GM21529 (cell line): Measurements from ENCODE around the gene KCTD17.

ENCODE experiments used
- ATAC-seq: cut with Tn5 transposase; IDR thresholded peaks from one replicate; pipeline ENCODE4 v1.9.1; 2021; ENCODE audit not compliant: unreplicated experiment

The KCTD17 gene

DNA sequence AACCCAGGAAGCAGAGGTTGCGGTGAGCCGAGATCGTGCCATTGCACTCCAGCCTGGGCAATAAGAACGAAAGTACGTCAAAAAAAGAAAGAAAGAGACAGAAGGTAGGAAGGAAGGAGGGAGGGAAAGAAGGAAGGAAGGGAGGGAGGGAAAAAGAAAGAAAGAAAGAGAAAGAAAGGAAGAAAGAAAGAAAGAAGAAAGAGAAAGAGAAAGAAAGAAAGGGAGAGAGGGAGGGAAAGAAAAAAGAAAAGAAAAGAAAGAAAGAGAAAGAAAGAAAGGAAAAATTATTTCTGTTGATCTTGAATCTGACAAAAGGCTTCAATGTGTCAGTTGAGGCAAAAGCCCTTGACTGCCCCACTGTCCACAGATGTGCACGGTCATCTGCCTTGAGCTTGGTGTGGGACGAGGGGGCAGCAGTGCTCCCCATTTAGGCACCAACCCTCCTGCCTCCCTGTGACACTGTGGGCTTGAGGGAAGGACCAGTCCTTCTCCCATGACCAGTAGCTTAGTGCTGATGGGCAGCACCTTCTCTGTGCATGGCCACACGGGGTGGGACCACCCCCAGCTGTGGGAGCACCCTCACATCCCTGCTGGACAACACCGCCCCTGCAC is 24.4 kb downstream of the KCTD17 start:
- no peak for ATAC-seq

DNA sequence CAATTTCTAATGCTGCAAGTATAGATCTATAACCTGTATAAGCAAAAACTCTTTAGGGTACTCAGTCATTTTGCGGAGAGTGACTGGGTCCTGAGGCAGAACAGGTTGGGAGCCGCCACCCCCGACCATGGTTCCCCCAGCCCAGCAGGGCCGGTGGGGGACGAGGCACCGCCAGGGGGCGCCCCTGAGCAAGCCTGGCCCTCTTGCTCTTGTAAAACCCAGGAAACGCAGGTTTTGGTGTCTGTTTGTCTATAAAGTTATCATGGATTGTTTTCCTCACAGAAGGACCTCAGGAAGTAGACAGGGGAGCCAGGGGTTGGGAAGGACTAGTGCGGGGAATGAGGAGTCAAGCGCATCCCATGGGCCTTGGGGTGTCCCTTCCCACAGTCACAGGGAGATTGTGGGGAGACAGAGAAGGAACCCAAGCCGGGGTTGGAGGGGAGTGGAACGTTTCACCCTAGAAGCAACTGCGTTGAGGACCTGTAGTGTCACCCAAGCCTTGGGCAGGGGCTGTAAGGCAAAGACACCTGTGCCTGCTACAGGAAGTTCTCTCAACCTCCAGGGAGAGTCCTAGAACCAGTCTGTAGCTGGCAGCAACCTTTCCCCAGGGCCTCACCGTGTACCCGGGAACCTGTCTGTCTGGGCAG is 26.4 kb downstream of the KCTD17 start:
- no peak for ATAC-seq

DNA sequence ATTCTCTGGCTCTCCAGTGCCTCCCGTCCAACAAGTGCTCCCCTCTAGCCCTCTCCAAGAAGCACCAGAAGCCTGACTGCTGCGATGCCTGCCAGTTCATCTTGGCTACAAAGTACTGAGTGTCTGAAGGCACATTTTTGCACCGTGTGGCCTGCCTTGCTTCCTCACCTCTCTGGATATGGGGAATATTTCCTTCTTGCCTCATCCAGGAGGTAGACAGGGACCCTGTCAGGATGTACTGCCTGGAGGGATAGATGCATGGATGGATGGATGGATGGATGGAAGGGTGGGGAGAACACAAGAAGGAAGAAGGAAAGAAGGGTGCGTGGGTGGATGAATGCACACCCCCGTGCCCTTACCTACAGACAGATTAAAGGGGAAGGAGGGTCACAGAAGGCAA is 27.6 kb downstream of the KCTD17 start:
- ATAC-seq, result no peak

DNA sequence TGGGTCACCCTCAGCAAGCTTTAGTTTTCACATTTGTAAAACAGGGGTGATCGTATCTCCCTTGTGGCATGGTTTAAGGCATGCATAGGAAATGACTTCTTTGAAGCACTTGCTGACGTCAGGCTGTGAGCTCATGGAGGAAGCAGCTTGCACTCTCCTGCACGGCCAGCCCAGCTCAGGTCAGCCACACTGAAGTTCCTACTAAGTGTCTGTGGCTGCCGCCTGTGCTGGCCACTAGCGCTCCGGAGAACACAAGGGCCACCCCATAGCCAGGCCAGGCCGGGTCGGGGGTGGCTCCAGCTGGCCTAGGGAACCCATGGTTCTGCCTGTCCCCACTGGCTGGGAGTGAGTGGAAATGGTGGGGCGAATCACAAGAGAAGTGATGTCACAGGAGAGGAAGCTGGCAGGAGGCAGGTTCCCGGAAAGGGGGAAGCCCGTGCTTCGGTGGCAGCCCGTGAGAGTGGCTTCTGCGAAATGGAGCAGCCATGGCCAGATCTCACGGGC is 28.2 kb downstream of the KCTD17 start:
- ATAC-seq, result no peak

DNA sequence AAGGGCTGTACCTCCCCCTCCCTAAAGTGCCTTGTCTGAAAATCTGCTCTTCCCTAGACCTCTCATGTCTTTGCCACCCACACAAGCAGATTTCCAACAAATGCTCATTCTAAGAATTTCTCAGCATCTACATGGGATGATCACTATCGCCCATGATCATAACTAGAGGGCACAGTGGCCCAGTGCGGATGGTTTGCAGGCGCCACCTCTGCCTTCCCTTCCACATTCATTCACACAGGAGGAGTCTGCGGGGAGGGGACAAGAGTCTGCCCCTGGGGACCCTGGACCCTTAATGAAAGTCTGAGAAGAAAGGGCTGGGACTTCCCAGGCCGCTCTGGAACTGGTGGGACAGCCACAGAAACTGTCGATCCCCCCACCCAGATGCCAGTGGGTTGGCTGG is 28.9 kb downstream of the KCTD17 start:
- ATAC-seq, result no peak

DNA sequence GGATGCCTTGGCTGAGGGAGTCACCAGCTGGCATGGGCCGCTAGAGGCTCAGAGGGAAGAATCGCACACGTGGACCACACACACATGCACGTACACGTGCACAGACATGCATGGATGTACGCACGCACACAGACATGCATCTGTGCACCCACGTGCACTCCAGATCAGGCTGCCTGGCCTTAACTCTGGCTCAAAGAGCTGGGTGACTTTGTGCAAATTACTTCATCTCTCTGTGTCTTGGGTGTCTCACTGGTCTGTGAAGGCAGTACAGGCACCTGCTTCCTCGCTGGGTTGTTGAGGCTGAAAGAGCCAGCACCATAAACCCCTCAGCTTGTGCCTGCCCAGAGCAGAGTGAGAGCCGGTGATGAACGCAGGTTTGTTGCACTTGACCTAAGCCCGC is 29.3 kb downstream of the KCTD17 start:
- no peak for ATAC-seq

DNA sequence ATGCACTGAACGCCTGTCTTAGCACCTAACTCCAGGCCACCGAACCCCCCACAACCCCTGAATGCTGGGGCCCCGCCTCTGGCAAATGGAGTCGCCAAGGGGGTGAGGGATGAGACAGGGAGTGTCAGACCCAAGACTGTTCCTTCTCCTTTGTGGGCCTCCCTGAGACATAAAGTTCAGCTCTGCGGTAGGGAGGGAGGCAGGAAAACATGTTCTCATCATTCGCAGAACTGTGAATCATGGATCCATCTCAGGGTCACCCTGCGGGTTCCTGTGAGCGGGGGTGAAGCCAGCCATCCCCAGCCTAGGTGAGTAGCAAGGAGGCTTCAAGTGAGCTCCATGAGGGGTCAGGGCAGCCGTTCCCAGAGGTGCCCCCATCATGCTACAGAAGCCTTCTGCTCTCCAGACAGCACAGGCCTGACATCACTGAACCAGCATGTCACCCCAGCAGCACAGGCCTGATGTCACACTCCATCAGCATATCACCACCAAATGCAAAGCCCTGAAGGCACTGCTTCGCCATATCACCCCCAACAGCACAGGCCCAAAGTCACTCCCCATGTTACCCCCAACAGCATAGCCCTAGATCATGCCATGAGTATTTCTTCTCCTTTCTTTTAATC is 30.8 kb downstream of the KCTD17 start:
- ATAC-seq, result no peak

DNA sequence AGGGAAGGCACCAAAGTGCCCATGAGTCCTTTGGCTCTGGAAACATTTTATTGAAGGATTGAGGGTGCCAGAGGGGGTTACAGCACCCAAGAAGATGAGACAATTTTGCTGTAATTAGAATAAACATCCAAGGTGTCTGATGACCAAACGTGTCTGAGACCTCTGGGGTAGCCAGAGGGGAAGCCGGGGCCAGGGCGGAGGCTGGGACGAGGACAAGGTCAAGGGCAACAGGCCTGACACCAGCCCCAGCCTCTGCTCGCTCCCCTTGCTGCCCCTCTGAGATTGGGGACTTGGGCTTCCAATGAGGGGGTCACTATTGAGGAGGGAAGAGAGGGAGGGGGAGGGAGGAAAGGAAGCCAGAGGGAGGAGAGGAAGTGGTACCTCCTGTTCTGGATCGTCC is 32.4 kb downstream of the KCTD17 start:
- ATAC-seq, result no peak

DNA sequence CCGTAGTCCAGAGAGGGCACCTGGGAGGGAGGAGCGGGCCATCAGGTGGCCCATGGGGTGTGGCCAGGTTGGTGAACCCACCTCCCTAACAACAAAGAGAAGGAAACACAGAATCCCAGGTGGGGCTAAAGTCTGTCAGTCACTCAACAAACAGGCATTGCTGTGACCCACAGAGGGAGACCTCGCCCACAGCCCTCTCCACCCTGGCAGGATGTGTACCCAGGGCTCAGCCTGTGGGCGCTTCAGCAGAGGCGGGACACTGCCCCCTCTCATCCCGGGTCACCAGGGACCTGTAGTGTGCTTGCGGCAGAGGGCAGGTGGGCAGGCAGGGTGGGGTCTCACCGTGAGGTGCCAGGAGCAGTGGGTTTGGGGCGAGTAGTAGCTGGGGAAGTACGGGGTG is 32.8 kb downstream of the KCTD17 start:
- ATAC-seq, result no peak

DNA sequence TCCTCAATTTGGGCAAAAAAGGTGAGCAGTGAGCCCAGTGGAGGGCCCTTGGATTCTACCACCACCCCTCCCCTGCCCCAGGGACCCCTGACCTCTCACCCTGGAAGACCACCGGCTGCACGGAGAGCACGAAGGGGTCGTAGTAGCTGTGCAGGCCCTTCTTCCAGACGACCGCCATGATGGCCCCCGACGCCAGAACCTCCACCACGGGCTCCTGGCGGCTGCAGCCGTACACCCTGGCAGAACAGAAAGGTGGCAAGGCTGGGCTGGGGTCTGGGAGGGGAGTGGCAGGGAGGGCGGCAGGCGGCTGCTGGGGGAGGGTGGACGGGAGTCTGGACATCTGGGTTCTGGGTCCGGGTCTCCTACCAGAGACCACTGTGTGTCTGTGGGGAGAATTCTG is 34.6 kb downstream of the KCTD17 start:
- no peak for ATAC-seq

DNA sequence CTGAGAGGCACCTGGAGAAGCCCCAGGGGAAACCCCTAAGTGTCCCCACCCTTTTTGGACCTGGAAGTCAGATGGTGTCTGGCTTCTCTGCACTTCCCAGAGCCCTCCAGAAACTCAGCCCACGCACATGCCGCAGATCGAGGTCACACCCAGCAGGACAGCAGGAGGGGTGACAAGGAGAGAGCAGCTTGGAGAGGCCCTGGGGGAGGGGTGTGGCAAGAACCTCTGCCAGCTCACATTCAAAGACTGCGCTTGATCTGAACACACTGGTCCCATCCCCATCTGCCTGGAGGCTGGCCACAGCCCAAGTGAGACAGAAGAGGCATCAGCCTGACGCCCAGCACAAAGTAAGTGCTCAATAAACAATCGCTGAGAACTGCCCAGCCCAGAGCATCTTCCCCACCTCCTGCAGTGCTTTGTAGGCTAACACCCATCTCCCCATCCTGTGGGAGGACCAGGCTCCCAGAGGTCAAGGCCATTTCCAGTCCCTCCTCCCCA is 36.6 kb downstream of the KCTD17 start:
- ATAC-seq, result no peak

DNA sequence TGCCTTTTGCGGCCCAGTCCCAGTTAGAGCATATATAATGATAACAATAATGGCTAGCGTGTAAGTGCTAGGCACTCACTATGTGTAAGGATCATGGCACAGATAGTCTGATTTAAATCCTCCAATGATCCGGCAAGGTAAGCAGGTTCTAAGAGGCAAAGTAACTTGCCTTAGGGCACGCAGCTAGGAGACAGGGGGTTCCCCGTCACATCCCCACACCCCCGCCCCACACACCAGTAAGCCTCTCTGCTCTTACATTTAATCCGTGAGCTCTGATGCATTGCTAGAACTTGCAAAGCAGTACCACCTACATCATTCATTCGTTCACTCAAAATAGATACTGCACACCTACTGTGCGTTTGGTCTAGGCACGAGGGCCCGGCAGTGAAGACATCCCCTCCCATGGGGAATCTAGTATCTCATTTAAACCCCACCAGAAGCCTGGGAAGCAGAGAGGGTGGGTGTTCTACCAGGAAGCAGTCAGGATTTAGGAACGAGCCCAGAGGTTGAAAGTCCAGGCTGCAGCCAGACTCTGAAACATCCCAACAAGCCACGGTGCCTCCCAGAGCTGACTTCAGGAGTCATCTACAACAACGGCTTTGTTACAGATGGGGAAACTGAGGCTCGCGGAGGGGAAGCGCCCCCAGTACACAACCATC is 37.3 kb downstream of the KCTD17 start:
- ATAC-seq, result no peak

DNA sequence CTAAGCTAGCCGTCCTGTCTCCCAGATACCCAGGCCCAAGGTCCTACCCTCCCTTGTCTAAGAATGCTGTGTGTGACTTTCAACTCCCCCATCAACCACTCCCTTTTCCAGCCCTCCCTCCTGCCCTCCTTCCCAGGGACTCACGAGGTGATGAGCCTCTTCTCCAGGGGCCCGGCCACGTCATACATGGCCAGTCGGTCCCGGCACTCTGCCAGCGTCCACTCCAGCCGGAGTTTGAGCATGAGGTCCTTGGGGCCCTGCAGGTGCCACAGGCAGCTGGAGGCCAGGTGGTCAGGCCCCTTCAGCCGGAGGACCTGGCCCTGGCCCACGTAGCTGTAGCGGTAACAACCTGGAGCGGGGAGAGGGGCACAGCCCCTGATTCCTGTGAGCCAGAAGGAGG is 37.9 kb downstream of the KCTD17 start:
- ATAC-seq, result no peak

DNA sequence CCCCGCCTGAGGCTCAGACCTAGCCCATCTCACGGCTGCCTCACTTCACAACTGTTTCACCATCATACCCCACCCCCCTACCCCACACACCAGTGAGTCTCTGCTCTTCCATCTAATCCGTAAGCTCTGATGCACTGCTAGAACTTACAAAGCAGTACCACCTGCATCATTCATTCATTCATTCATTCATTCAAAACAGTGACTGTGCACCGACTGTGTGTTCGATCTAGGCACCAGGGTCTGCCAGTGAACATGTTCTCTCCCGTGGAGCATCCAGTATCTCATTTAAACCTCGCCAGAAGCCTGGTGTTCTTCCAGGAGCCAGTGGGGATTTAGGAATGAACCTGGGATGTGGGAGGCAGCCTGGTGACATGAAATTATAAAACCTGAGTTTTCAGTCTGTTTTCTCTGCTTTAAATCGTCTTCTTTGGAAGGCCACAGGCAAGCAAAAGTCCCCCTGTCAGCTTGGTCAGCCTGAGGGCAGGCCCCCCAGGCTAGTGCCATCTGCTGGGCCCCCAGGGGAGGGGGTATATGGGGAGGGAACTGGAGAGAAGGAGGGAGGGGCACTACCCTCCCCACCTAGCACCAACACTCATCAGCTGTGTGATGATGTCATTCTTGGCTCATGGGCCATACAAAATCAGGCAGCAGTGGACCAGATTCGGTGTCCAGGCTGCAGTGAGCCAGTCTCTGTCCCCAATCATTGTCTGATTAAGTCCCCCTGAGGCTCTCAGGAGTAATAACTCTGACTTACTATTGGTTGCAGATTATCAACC is 39.6 kb downstream of the KCTD17 start:
- ATAC-seq, result no peak

DNA sequence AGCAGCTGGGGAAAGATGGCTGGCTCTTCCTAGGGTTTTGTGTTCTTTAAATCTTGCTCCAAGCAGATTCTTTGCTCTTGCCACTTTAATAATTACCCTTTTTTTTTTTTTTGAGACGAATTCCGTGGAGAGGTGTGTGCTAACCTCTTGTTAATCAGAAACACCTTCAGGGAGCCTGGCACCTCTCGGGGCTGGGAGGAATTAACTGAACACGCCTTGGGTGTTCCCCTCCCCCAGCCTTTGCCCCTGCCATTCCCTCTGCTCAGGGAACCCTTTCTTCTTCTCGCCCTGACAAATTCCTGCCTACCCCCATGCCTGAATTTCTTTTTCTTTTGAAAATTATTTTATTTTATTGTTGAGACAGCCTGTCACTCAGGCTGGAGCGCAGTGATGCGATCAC is 40.5 kb downstream of the KCTD17 start:
- ATAC-seq, result no peak

DNA sequence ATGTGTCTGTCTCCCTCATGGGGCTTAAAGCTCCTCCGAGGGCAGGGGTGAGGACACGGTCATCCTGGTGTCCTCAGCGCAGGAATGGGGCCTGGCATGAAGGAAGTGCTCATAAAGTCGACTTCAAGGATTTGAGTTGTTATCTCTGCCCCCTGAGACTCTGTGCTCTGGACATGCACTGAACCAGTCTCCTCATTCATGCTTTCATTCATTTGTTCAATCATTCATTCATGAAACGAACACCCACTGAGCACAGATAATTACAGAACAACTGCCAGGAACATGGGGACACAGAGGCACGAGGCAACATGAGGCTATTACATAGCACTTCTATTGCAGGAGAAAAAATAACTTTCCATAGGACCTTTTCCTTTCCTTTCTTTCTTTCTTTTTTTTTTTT is 41.5 kb downstream of the KCTD17 start:
- no peak for ATAC-seq

DNA sequence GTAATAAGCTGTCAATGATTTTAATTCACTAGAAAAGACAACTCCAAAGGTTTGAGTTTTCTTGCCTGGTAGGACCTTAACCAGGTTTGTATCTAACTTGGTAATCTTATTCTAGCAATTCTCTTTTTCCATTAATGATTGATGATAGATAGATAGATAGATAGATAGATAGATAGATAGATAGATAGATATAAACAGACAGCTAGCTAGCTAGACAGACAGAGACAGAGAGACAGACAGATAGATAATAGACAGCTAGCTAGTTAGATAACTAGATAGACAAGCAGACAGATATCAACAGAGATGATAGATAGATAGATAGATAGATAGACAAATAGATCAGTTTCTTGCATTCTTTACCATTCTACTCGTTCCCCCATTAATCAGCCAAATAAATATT is 42.7 kb downstream of the KCTD17 start:
- ATAC-seq, result no peak

DNA sequence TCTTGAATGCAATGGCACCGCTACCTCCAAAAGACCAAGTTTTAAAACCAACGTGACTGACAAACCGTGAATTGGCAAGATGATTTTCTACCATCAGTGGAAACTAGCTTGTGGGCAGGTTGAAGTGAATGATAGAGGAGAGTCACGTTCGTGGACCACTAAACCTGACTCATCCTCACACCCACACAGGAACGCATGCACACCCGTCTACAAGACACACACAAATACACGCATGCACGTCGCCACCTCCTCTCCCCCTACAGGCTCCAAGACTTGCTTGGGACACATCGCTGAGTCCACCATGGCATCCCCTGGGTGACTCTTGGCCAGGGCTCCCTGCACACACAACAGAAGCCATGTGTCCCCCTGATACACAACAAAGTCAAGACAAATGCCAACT is 43.6 kb downstream of the KCTD17 start:
- no peak for ATAC-seq

DNA sequence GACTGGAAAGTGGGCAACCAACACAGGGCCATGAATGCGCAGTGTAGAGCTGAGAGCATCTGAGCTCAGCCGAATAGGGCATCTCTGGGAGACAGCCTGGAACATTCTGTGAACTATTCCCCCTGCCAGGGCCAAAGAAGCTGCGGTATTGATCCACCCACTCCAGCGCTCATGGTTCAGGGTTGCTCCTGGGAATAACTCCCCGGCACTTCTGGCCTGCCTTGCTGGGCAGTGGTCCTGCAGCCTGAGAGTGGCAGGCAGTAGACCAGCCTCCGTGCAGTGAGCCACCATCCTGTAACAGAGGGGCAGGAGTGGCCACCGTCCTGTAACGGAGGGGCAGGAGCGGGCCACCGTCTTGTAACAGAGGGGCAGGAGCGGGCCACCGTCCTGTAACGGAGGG is 45.8 kb downstream of the KCTD17 start:
- ATAC-seq, result no peak

DNA sequence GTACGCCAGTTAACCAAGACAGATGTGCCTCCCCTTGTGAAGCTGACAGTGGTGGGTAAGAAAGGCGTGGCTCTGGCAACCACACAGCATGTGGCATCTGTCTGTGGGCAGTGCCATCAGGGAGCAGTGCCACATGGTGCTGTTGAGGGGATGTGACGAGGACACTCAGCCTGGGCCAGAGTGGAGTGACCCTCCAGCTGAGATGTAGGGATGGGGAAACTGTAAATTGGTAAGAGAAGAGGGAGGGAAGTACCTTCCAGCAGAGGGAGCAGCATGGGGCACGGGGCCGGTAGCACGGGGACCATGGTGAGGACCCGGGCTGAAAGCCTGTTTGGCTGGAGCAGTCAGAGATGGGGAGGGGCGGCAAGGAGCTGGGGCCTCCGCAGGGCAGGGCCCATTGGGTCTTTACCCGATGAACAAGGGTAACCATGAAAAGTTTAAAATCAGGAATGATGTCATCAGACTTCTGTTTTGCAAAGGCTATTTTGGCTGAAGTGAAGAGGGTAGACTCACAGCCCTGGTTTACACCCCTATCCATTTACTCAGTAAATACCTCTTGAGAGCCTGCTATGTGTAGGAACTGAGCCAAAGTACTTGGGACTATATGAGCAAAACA is 47.5 kb downstream of the KCTD17 start:
- no peak for ATAC-seq
